ENCODE measurements around the gene BBS2. TPM values are rescaled to one million over a fixed set of nuclear protein-coding genes. Genes with fewer than 3 reads are reported as not detected.

Gene BBS2
- polyA plus RNA-seq, 10 donors, result 32.8 to 60.2 (median 52.8) TPM

DNA sequence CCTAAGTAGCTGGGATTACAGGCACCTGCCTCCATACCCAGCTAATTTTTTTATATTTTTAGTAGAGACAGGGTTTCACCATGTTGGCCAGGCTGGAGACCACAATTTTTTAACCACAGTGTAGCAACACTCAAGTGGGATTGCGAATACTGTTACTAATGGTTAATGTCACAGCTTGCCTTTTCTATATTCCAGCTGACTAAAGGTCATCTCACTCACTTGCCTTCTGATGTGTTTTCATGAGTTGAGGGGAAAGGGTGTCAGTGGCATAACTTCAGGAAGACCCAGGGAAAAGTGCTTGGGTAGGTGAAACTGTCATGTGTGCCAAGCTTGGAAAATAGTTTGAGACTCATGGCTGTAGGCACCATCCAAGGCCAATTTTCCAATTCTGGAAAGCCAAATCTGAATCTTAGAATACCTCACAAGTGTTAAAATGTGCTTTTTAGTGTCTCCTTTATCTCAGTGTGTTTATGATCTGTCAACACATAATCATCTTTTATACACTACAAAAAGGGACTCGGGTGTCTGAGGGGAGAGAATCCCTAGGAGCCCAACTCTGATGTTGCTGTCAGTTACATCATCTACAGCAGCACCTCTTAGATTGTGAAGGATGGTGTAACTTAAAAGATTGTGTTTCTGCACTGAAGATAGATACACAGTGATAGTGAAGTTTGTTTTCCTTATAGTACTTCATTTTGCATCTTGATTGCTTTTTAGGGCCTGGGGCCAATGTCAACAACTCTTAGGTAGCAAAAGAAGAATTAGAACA lies 41.4 kb downstream of the BBS2 start:
- DNase-seq, result no peak

DNA sequence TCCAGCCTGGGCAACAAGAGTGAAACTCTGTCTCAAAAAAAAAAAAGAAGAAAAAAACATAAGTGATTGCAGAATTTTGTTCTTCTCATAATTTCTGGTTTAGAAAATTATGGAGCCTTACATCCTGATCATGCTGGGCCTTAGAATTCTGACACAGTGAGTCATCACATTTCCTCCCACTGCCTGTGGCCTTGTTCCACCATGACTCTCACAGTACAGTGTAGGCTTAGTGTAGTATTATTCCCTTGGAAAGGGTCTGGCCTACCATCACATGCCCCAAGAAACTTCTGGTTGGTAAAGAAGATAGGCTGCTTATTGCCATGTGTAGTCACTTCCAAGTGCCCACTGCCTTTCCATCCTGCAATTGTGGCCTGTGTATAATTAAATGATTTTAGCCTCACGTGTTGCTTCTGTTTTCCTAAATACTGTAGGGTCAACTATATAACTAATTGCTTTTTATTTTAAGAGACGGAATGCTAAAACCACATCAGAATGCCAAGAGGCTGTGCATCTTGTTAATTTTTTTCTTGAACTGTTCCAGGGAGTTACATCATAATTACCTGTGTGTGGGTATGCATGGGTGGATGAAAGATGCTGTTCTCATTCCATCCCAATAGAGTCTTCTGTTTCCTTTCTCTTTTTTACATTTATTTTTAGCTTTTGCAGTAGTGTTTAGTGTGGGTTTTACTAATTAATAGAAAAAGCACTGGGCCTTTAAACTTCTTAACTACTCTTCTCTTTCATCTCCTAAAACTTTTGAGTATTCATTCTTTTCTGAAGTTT lies 42.5 kb downstream of the BBS2 start:
- peak in 1 of 3 donors; percentile 73 for DNase-seq

- no peak for DNase-seq
These were observed 44.6 kb downstream of the BBS2 start for GRCh38 chr16:56475201-56475600.

DNA sequence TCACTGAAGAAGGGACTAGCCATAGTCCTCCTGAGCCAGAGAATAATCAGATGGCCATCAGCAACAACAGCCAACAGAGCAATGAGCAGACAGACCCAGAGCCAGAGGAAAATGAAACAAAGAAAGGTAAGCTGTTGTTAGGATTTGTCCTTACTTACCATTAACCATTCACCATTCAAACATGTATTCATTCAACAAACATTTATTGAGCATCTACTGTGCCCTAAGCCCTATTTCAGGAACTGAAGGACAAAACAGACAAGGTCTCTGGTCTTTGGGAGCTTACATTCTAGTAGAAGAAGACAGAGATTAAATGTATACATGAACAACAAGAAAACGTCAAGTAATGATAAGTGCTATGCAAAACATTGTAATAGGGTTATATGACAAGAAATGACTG lies 49.2 kb downstream of the BBS2 start:
- DNase-seq, result no peak

GRCh38 chr16:56470232-56470631 lies 49.6 kb downstream of the BBS2 start:
- no peak for DNase-seq

- DNase-seq, result no peak
These were observed 50.1 kb downstream of the BBS2 start for GRCh38 chr16:56469748-56470147.

DNA sequence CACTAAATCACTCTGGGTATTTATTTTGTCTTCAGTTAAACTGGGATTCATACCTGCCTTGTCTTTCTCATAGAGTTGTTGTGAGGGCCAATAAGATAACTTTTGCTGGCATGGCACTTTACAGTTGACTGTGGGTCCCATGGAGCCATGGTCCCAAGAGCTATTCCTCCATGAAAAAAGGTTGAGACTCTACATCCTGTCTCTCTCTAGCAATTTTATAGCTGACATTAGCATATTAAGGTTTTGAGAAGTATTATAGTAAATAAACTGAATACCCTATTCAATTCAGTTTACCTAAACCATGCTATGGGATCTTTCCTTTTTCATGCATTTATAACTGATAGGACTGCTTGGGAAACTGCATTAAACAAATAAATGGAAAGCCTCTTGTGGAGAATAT lies 51.0 kb downstream of the BBS2 start:
- no peak for DNase-seq

DNA sequence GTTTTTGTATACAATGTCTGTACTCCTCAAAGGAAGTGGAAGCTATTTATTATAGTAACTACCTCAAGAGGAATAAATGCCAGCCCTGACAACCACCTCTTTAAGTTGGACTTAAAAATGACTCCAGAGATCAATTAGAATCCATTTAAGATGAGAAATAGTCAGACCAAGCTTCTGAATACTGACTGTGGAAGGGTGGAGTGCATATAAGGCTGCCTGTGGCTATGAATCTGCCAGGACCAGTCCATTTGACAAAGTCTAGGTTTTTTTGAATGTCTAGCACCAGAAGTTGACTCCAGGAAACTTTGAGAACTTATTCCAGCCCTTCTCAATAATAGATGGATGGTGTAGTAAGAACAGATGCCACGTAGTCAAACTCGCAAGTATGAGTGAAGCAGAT lies 53.5 kb downstream of the BBS2 start:
- DNase-seq, result no peak

- DNase-seq, result no peak
These were observed 56.7 kb downstream of the BBS2 start for GRCh38 chr16:56463153-56463552.

GRCh38 chr16:56462064-56462796 lies 57.6 kb downstream of the BBS2 start:
- no peak for DNase-seq

- DNase-seq, result no peak
These were observed 59.7 kb downstream of the BBS2 start for GRCh38 chr16:56460101-56460500.

DNA sequence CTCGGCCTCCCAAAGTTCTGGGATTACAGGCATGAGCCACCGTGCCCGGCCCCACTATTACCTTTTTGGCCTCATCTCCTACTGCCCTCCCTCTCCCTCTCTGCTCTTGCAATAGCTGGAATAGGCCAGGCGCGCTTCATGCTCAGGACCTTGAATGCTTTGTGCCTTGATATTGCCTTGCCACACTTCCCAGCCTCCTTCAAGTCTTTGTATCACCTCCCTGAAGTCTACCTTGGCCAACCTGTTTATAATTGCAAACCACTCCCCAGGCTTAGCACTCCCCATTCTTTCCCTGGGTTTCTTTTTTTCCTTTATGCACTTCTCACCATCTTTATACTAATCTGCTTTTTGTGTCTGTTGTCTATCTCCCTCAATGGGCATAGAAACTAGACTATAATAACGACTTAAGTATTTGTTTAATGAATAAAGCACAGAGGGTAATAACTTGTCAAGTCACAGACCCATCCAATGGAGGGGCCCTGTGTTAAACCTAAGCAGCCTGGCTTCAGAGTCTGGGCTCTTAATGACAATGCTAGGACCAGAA lies 61.8 kb downstream of the BBS2 start:
- DNase-seq, result no peak

DNA sequence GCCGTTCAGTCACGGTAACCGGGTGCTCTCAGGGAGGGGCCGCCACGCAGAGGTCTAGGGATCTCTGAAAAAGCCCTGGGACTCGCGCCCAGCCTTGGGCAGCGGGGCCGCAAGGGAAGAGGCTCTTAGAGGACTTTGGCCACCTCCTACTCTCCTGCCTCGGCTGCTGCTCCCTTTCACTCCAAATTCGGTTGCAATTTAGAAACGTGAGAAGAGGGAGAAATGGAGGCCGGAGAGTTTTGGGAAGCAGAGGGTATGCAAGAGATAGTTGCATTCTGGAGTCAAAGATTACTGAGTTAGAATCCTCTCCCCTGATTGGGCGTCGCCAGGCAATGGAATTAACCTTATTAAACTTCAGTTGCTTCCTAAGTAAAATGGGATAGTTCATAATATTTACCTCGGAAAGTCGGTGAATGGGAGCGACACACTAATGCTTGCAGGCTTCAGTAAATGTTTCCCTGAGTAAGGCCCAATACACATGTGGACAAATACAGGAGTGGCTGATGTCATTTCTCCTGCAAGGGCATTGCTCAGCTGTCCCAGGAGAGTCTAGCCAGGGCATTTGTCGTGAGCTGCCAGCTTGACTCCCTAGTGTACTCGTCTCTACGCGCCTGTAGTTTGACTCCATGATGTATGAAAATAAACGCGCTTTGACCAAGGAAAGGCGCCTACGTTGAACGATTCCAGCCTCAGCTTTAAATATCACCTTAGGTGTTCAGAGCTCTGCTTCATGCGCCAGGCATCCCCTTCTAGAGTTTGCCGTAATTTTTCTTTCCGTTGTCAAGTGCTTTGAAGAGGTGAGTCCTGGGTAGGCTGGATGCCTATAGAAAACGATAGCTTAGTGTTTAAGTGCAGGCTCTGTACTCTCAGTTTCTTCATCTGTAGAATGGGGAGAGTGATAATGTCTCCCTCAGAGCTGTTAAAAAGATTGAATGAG lies 67.8 kb downstream of the BBS2 start:
- peak; percentile 19 to 52 (median 21) for DNase-seq

DNA sequence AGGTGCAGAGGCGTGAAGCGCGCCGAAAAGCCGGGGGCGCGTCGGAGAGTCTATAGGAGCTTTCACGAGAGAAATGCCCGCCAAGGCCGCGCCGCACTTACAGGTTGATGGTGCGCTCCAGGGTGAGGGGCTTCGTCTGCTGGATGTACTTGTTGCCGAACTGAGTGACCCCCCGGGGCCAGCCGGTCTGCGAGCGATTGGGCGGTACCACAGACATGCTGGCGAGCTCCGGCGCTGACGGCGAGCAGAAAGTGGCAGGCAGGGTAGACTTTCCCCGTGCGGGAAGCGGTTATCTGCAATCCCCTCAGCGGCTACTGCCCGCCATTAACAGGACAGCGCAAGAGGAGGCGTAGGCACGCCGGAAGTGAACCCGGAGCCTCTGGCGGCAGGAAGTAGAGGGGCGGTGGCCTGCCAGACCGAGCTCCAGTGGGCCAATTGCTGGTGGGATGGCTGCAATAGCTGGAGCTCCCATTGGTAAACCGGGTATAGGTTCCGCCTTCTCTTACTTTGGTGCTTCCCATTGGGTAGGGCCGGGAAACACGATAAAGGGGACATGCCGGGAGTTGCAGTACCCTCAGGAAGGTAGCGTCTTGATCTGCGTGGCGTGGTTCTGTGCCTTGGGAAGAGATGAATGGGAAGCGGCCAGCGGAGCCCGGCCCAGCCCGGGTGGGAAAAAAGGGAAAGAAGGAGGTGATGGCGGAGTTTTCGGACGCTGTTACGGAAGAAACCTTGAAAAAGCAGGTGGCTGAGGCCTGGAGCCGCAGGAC lies 68.7 kb downstream of the BBS2 start, which contains the start of the genes NUDT21 and OGFOD1:
Gene NUDT21, minus strand, starts transcription at position 347 of the 767 bp plus-strand sequence. Its CDS starts 130 bp downstream, at position 217.
Gene OGFOD1, plus strand, starts transcription at position 569 of the 767 bp plus-strand sequence. Its CDS starts 59 bp downstream, at position 628.
- DNase-seq, result peak; percentile 96 to 98 (median 97)

DNA sequence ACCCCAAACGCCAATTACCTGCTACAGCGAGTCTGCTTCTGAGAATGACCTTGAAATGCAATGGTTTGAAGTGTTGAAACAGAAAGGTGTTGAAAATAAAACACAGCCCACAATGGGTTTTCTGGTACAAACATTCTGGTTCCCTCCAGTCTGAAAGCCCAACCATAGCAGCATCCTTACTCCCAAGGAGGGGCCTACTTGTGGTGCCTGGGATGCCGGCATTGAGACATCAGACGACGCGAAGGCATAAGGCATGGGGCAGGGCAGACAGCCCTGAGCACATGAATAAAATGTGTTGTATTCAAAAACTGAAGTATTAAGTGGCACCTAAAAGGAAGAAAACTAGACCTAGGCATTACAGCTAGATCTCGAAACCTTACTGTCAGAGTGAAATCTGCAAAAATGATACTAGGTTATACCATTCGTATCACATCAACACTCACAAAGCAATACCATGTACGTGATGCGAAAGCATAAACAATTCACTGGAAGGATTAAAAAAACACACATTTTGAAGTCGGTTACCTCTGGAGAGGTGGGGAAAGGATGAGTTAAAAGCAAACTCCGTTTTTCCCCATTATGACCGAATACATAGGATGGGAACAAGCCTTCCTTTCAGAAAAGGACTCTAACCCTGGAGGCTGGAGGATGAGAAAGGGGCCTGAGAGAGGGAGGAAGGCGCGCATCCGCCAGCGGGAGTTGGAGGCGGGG lies 69.4 kb downstream of the BBS2 start:
- DNase-seq, result peak in 1 of 3 donors; percentile 2

- DNase-seq, result no peak
These were observed 71.8 kb downstream of the BBS2 start for GRCh38 chr16:56448005-56448404.

DNA sequence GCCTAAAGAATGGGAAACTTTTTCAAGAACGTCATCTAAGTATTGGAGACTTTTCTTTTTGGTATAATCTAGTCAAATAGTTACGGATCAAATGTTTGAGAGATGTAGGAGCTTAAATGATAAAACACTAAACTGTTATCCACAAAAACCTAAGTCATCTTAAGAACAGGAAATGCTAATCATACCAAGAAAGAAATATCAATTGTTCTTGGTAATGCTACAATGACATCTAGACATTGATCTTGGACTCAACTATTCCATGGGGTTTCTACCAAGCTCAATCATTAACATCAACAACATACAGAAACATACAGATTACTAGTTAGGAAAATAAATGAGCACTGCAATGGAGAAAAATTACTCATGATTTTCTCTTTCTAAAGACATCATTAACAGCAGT lies 72.5 kb downstream of the BBS2 start:
- no peak for DNase-seq

- DNase-seq, result no peak
These were observed 81.8 kb downstream of the BBS2 start for GRCh38 chr16:56438038-56438437.

DNA sequence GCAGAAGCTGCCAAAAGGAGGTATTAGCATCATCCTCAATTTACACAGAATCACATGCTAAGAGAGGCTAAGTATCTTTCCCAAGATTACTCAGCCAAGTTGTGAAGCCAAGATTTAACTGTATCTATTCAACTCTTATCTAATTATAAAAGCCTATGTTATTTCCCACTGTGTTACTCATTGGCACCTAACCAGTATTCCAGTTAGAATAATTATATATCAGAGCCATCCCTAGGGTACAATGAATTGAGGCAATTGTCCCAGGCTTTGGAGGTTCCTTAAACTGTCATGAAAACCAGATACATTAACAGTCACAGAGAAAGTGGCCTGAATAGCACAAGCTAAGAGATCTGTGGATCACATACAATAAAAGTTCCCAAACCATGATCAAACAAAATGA lies 83.6 kb downstream of the BBS2 start:
- no peak for DNase-seq

Data from muscle of back (tissue), 11 donors.